Measurements from ENCODE around the gene CIRBP.

CIRBP gene

DNA sequence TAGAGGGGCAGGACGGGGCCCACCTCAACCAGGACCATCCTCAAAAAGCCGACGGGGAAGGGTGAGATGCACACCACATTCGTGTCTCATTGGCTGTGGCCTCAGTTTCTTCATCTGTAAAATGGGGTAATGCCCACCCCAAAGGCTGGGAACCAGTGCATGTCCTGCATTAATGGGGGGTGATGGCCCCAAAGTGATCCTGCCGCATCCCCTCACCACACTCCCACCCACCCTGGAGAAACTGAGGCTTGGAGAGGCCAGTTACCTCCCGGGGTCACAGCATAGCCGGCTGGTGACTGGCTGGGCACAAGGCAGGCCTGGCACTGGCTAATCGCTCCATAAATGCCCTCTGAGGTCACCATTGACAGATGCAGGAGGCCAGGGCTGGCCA, 21.4 kb upstream of the CIRBP start:
- no peak for DNase-seq (ENCODE audit: extremely low read depth, low read depth)
- TF ChIP-seq, protein P1, sequence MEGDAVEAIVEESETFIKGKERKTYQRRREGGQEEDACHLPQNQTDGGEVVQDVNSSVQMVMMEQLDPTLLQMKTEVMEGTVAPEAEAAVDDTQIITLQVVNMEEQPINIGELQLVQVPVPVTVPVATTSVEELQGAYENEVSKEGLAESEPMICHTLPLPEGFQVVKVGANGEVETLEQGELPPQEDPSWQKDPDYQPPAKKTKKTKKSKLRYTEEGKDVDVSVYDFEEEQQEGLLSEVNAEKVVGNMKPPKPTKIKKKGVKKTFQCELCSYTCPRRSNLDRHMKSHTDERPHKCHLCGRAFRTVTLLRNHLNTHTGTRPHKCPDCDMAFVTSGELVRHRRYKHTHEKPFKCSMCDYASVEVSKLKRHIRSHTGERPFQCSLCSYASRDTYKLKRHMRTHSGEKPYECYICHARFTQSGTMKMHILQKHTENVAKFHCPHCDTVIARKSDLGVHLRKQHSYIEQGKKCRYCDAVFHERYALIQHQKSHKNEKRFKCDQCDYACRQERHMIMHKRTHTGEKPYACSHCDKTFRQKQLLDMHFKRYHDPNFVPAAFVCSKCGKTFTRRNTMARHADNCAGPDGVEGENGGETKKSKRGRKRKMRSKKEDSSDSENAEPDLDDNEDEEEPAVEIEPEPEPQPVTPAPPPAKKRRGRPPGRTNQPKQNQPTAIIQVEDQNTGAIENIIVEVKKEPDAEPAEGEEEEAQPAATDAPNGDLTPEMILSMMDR (IDR thresholded peaks at IDR 0.05; ENCODE audit: low read depth, low read length): no peak

DNA sequence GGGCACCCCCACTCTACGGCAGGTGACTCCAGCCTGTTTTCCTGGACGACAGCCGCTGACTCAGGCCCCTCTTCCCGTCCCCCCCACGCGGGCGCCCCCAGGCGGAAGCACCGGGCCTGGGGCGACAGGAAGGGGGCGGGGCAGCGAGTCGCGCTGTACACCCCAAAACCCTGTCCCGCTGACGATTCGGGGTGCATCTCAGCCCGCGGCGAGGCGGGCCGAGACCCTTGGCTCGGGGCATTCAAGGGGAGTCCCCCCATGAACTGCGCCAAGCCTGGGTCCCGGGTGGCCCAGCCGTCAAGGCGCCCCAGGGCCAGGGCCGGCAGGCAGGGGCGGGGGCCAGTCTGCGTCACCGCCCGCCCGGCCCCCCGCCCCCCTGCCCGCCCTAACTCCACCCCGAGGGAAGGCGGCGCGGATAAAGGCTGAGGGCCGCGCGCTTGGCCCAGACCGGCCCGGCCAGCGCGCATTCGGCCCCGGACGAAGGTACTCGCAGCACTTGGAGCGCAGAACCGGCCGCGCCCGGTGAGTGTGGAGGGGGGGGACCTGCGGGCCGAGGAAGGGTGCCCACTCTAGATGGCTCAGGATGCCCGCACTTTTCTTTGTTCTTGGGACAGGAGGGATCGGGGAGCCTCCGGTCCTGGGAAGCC, 20.9 kb upstream of the CIRBP start, which contains the start of gene MIDN:
MIDN (plus strand) TSS at position 445 of the 647 bp plus-strand sequence. CDS start 1,714 bp downstream, outside the sequence.
- DNase-seq (ENCODE audit: extremely low read depth, low read depth): peak; percentile 79
- TF ChIP-seq, protein P1 (IDR thresholded peaks at IDR 0.05; ENCODE audit: low read depth, low read length): peak; percentile 32

DNA sequence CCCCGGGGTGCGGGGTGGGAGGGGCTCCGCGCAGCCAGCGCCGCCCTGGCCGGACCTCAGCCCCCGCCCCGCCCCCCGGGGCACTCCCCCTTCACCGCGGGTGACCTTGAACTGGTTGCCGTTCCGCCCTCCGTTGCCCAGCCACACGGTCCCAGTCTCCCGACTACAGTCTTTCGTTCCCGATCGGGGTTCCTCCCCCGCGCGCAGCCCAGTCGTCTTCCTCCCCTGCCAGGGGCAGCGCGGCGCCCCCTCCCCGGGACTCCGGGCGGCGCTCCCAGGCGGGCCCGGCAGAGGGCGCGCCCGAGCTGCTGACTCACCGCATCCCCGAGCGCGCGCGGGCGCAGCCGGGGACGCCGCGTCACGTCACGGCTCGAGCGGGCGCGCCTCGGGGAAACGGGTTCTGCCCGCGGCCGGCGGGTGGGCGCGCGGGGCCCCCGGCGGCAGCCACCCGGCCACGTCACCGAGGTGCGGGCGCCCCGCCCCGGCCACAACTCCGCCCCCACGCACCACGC, 20.3 kb upstream of the CIRBP start:
- TF ChIP-seq, protein P1 (IDR thresholded peaks at IDR 0.05; ENCODE audit: low read depth, low read length): peak; percentile 21
- DNase-seq (ENCODE audit: extremely low read depth, low read depth): no peak

DNA sequence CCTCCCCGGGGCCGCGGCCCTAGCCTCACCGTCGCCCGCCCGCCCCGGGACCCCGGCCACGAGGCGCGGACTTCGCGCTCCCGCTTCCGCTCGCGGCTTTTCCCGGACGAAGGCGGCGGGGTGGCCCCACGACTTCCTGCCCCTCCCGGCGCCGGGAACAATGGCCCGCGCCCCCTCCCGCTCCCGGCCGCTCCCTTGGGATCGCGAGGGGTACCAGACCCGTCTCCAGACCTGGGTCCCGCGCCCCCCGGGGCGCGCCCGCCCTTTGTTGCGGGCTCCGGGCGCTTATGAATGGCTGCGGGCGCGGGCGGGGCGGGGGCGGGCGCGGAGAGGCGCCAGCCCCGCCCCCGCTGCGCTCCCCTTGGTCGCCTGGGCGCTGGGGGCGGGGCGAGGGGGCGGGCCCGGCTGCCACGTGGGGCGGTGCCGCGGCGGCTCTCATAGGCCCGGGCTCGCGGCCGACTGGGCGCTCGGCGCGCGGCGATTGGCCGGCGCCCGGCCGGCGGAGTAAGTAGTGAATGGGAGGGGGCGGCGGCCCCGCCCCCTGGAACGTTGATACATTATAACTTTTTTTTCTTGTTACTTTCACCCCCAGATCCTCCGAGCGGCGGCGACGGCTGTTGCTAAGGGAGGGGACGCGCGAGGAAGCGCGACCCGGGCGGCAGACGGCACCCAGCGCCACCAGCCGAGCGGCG, 19.7 kb upstream of the CIRBP start:
- TF ChIP-seq, protein P1 (IDR thresholded peaks at IDR 0.05; ENCODE audit: low read depth, low read length): no peak
- peak; percentile 95 for DNase-seq (ENCODE audit: extremely low read depth, low read depth)

DNA sequence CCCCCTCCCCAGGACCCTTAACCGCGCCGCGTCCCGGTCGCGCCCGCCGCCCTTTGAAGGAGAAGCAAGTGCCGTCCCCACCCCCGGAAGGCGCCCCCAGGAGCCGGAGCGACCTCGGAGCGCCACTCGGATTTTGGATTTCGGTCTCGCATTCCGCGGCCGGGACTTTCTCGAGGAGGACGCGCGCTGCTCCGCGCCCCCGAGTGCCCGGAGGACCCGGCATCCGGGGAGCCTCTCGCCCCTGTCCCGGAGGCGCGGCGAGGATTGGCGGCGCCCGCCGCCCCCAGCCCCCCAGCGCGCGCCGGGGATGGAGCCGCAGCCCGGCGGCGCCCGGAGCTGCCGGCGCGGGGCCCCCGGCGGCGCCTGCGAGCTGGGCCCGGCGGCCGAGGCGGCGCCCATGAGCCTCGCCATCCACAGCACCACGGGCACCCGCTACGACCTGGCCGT, 19.1 kb upstream of the CIRBP start:
- DNase-seq (ENCODE audit: extremely low read depth, low read depth): no peak
- TF ChIP-seq, protein P1 (IDR thresholded peaks at IDR 0.05; ENCODE audit: low read depth, low read length): no peak

DNA sequence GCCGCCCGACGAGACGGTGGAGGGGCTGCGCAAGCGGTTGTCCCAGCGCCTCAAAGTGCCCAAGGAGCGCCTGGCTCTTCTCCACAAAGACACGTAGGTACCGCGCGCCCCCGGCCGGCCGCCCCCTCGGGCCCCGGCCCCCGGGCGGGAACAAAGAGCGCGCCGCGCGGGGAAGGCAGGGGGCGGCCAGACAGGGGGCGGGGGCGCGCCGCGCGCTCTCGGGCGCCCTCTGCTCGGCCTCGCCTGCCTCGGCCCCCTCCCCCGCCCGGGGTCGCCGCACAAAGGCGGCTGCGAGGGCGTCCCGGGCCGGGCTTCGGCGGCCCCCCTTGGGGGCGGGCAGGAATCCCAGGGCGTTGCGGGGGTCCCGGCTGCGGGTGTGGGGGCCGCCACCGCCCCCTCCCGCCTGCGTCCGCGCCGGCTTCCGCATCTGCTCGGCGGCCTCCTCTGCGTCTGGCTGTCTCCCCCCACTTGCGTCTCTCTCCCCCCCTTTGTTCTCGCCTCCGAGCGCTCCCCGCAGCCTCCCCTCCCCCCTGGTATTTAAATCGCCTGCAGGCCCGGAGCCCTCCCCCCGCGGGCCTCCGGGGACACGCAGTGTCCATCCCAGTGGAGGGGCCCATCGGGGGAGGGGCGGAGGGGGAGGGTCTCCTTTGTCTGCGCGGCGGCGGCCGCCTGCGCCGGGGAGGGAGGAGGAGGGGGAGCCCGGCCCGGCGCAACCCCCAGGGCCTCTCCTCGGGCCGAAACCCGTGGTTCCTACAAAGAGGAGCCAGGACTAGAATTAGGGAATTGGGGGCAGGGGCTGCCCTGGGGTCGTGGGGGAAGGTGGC, 18.5 kb upstream of the CIRBP start:
- DNase-seq (ENCODE audit: extremely low read depth, low read depth): no peak
- TF ChIP-seq, protein P1 (IDR thresholded peaks at IDR 0.05; ENCODE audit: low read depth, low read length): no peak
